Measurements from ENCODE around the gene THOC1.
A peak's percentile ranks its signal among the peaks of the same experiment; 100 is the strongest.
"Not testable (repeated sequence)": the region's sequence is repeated elsewhere in the genome, so short reads cannot be mapped to it uniquely, and the experiment has no call there.

Gene THOC1

GRCh38 chr18:292271-292670 is 24.4 kb upstream of the THOC1 start:
- Histone ChIP-seq H2AFZ (ENCODE audit: insufficient read depth, low read length, poor library complexity) (no peak overlapping the region), H3K4me2 (ENCODE audit: low read length) (no peak overlapping the region), H3K27ac (ENCODE audit: low read depth, low read length) (no peak overlapping the region), H3K18ac (ENCODE audit: low read length) (no peak overlapping the region), H3K79me1 (ENCODE audit: low read length) (no peaks in the 10 kb centered on the region), H3K36me3 (ENCODE audit: control insufficient read depth in 1 of 2, insufficient read depth in 2 of 2, low read length in 2 of 2) (no peaks in the 10 kb centered on the region), H3K14ac (ENCODE audit: low read length) (no peak overlapping the region), H2AK5ac (ENCODE audit: low read length) (no peak overlapping the region), H3K23ac (ENCODE audit: low read length) (no peak overlapping the region), H3K9ac (ENCODE audit: low read length) (no peak overlapping the region), H2BK5ac (ENCODE audit: low read depth, low read length, poor library complexity) (no peak overlapping the region), H4K91ac (ENCODE audit: low read depth, low read length) (no peak overlapping the region), H4K12ac (ENCODE audit: low read depth, low read length) (no peak overlapping the region), H3K79me2 (ENCODE audit: control insufficient read depth, insufficient read depth, low read length, poor library complexity) (no peaks in the 10 kb centered on the region), H3K4me1 (ENCODE audit: control insufficient read depth in 1 of 2, insufficient read depth in 2 of 2, low read length in 2 of 2) (no peaks in the 10 kb centered on the region), H3K9me3 (ENCODE audit: insufficient read depth, low read depth, low read length) (no peaks in the 10 kb centered on the region), H2BK12ac (ENCODE audit: low read length) (no peak overlapping the region), H2BK120ac (ENCODE audit: insufficient read depth, low read length, poor library complexity) (no peak overlapping the region), H3K27me3 (ENCODE audit: insufficient read depth, low read length) (no peaks in the 10 kb centered on the region), H3K4ac (ENCODE audit: low read depth, low read length) (no peak overlapping the region), H3K4me3 (ENCODE audit: low read depth, low read length) (no peak overlapping the region), H4K8ac (ENCODE audit: low read depth, low read length) (no peak overlapping the region)
- WGBS (ENCODE audit: extremely low coverage, insufficient coverage, insufficient read length), result no CpG with 5 or more reads among the region's 3 CpGs
- no peak for DNase-seq

GRCh38 chr18:289970-290369 is 22.1 kb upstream of the THOC1 start:
- no CpG with 5 or more reads among the region's 4 CpGs for WGBS (ENCODE audit: extremely low coverage, insufficient coverage, insufficient read length)
- DNase-seq; H3K18ac ChIP-seq (ENCODE audit: low read length); H2AFZ ChIP-seq (ENCODE audit: insufficient read depth, low read length, poor library complexity); H3K4me2 ChIP-seq (ENCODE audit: low read length); H2BK12ac ChIP-seq (ENCODE audit: low read length); H3K36me3 ChIP-seq (ENCODE audit: control insufficient read depth in 1 of 2, insufficient read depth in 2 of 2, low read length in 2 of 2); H3K4ac ChIP-seq (ENCODE audit: low read depth, low read length); H2BK5ac ChIP-seq (ENCODE audit: low read depth, low read length, poor library complexity); H2BK120ac ChIP-seq (ENCODE audit: insufficient read depth, low read length, poor library complexity); H3K79me1 ChIP-seq (ENCODE audit: low read length); H2AK5ac ChIP-seq (ENCODE audit: low read length); H4K12ac ChIP-seq (ENCODE audit: low read depth, low read length); H3K9ac ChIP-seq (ENCODE audit: low read length); H3K23ac ChIP-seq (ENCODE audit: low read length); H4K91ac ChIP-seq (ENCODE audit: low read depth, low read length); H3K4me3 ChIP-seq (ENCODE audit: low read depth, low read length); H3K9me3 ChIP-seq (ENCODE audit: insufficient read depth, low read depth, low read length); H3K27ac ChIP-seq (ENCODE audit: low read depth, low read length); H4K8ac ChIP-seq (ENCODE audit: low read depth, low read length); H3K79me2 ChIP-seq (ENCODE audit: control insufficient read depth, insufficient read depth, low read length, poor library complexity); H3K27me3 ChIP-seq (ENCODE audit: insufficient read depth, low read length); H3K4me1 ChIP-seq (ENCODE audit: control insufficient read depth in 1 of 2, insufficient read depth in 2 of 2, low read length in 2 of 2); H3K14ac ChIP-seq (ENCODE audit: low read length): not testable (repeated sequence)

DNA sequence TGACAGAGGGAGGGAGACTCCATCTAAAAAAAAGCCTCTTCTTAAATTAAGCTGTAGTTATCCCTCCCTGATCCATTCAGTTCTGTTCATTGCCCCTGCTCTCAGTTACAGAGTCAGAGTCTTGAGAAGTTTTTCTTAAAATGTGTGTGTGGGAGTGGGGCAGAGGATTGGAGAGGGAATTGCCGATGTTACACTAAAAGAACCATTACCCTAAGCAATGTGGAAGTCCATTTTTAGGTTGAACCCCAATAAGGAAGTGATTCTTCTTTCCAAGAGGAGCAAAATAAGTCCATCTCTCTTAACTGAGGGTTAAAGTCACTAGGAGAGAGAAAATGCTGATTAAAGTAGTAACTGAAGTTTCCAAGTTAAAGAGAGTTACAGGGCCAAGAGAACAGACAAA is 21.2 kb upstream of the THOC1 start:
- Histone ChIP-seq H2AK5ac (ENCODE audit: low read length) (no peak overlapping the region), H2BK12ac (ENCODE audit: low read length) (no peak overlapping the region), H3K14ac (ENCODE audit: low read length) (no peak overlapping the region), H3K36me3 (ENCODE audit: control insufficient read depth in 1 of 2, insufficient read depth in 2 of 2, low read length in 2 of 2) (no peaks in the 10 kb centered on the region), H2BK120ac (ENCODE audit: insufficient read depth, low read length, poor library complexity) (no peak overlapping the region), H3K79me1 (ENCODE audit: low read length) (no peaks in the 10 kb centered on the region), H3K27ac (ENCODE audit: low read depth, low read length) (no peak overlapping the region), H2AFZ (ENCODE audit: insufficient read depth, low read length, poor library complexity) (no peak overlapping the region), H3K4ac (ENCODE audit: low read depth, low read length) (no peak overlapping the region), H3K27me3 (ENCODE audit: insufficient read depth, low read length) (no peaks in the 10 kb centered on the region), H4K8ac (ENCODE audit: low read depth, low read length) (no peak overlapping the region), H3K79me2 (ENCODE audit: control insufficient read depth, insufficient read depth, low read length, poor library complexity) (no peaks in the 10 kb centered on the region), H3K4me1 (ENCODE audit: control insufficient read depth in 1 of 2, insufficient read depth in 2 of 2, low read length in 2 of 2) (no peaks in the 10 kb centered on the region), H3K18ac (ENCODE audit: low read length) (no peak overlapping the region), H2BK5ac (ENCODE audit: low read depth, low read length, poor library complexity) (no peak overlapping the region), H4K91ac (ENCODE audit: low read depth, low read length) (no peak overlapping the region), H3K9me3 (ENCODE audit: insufficient read depth, low read depth, low read length) (no peaks in the 10 kb centered on the region), H4K12ac (ENCODE audit: low read depth, low read length) (no peak overlapping the region), H3K23ac (ENCODE audit: low read length) (no peak overlapping the region), H3K9ac (ENCODE audit: low read length) (no peak overlapping the region), H3K4me2 (ENCODE audit: low read length) (no peak overlapping the region), H3K4me3 (ENCODE audit: low read depth, low read length) (no peak overlapping the region)
- no peak for DNase-seq
- no CpG with 5 or more reads among the region's 1 CpG for WGBS (ENCODE audit: extremely low coverage, insufficient coverage, insufficient read length)

GRCh38 chr18:286515-287310 is 18.9 kb upstream of the THOC1 start:
- Histone ChIP-seq H3K36me3 (ENCODE audit: control insufficient read depth in 1 of 2, insufficient read depth in 2 of 2, low read length in 2 of 2) (no peaks in the 10 kb centered on the region), H3K79me1 (ENCODE audit: low read length) (no peaks in the 10 kb centered on the region), H4K12ac (ENCODE audit: low read depth, low read length) (no peak overlapping the region), H3K23ac (ENCODE audit: low read length) (no peak overlapping the region), H3K4me3 (ENCODE audit: low read depth, low read length) (no peak overlapping the region), H2BK120ac (ENCODE audit: insufficient read depth, low read length, poor library complexity) (no peak overlapping the region), H2AK5ac (ENCODE audit: low read length) (no peak overlapping the region), H3K9me3 (ENCODE audit: insufficient read depth, low read depth, low read length) (no peaks in the 10 kb centered on the region), H2AFZ (ENCODE audit: insufficient read depth, low read length, poor library complexity) (no peak overlapping the region), H3K9ac (ENCODE audit: low read length) (no peak overlapping the region), H3K14ac (ENCODE audit: low read length) (no peak overlapping the region), H4K8ac (ENCODE audit: low read depth, low read length) (no peak overlapping the region), H2BK5ac (ENCODE audit: low read depth, low read length, poor library complexity) (no peak overlapping the region), H3K79me2 (ENCODE audit: control insufficient read depth, insufficient read depth, low read length, poor library complexity) (no peaks in the 10 kb centered on the region), H3K4me2 (ENCODE audit: low read length) (no peak overlapping the region), H2BK12ac (ENCODE audit: low read length) (no peak overlapping the region), H3K27me3 (ENCODE audit: insufficient read depth, low read length) (no peaks in the 10 kb centered on the region), H3K4ac (ENCODE audit: low read depth, low read length) (no peak overlapping the region), H4K91ac (ENCODE audit: low read depth, low read length) (no peak overlapping the region), H3K4me1 (ENCODE audit: control insufficient read depth in 1 of 2, insufficient read depth in 2 of 2, low read length in 2 of 2) (no peaks in the 10 kb centered on the region), H3K18ac (ENCODE audit: low read length) (no peak overlapping the region), H3K27ac (ENCODE audit: low read depth, low read length) (no peak overlapping the region)
- peak in 1 of 2 donors; percentile 19 for DNase-seq
- WGBS (ENCODE audit: extremely low coverage, insufficient coverage, insufficient read length), result no CpG with 5 or more reads among the region's 8 CpGs
